Erythroblast (primary cell): ENCODE measurements around the gene SPSB1.

ENCODE experiments used
- DNase-seq, 2 experiments: peaks; one replicate each; lab custom pipeline; 2025; lab: John Stamatoyannopoulos, UW
- GATA1 ChIP-seq: IDR thresholded peaks from 2 replicates; pipeline ENCODE4 v1.6.1; 2011; ENCODE audit warnings: low read depth, mild to moderate bottlenecking, control low read depth, low read length, moderate library complexity
- POLR2A ChIP-seq: IDR thresholded peaks from 2 replicates; pipeline ENCODE4 v1.6.1; 2011; ENCODE audit warnings: mild to moderate bottlenecking, low read length

SPSB1 gene

DNA sequence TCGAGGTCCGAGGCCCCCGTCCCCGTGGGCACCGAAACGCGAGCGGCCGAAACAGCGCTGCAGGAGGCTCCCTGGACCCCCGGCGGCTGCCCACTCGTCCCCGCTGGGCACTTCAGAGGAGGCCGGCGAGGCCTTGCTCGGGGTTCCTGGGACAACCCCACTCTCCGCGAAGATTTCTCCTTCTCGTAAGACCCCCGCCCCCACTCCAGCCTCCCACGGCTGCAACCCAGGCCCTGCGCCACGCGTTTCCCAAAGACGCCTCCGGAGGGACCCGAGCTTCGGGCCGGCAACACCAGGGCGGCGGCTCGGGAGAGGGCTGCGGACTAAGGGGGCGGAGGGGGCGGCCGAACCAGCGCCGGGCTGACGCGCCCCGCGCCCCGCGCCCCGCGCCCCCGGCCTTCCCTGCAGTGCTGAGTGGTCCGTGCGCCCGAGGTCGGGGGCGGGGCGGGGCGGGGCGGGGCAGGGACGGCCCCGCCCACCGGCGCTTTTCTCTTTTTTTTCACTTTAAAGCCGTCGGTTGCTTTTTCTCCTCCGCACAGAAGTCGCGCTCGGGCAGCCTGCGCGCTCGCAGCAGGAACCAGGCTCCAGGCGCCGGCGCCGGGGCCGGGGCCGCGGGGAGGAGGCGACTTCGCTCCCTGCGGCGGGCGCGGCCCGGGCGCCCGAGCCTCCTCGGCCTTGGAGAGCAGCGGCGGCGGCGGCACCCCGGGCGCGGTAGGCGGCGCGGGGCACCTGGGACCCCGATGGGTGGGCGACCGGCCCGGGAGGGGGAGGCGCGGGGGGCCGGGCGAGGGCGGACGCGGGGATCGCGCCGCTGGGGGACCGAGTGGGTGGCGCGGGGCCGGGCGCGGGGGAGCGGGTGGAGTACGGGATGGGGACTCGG lies at the start of gene SPSB1:
SPSB1 (plus strand) TSS at position 534 of the 880 bp plus-strand sequence. CDS start 62,998 bp downstream, outside the sequence.
- DNase-seq, result peak; percentile 46 to 48
- TF ChIP-seq GATA1 (no peak), POLR2A (no peak)

DNA sequence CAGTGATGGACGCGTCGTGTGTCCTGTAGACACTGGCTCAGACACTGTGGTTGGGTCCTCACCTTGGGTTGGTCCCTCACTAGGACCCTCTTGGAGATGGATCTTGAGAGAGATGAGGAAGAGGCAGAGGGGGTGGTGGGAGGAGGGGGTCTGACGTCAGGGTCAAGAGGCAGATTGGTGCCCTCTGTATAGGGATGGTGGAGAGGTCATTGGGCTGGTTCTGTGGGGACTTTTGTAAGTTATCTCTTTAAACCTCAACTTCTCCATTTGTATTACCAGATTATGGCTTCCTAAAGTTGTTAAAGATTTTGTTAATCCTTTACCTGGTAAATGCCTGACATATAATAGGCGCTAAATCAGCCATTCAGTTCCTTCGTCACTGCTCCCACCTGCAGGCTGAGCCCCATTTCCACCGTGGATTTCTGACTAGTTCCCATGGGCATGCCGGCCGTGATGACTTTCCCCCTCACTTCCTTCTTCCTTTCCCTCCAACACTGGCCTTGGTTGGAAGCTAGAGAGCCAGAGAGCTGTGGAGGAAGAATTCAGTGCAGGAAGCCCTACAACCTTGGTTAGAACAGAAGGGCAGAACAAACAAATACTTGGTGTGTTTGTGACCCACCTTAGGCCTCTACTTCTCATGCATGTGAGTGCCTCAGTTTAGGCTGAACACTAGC lies 49.5 kb upstream of the SPSB1 start:
- TF ChIP-seq GATA1 (no peak), POLR2A (no peak)
- DNase-seq, result no peak

DNA sequence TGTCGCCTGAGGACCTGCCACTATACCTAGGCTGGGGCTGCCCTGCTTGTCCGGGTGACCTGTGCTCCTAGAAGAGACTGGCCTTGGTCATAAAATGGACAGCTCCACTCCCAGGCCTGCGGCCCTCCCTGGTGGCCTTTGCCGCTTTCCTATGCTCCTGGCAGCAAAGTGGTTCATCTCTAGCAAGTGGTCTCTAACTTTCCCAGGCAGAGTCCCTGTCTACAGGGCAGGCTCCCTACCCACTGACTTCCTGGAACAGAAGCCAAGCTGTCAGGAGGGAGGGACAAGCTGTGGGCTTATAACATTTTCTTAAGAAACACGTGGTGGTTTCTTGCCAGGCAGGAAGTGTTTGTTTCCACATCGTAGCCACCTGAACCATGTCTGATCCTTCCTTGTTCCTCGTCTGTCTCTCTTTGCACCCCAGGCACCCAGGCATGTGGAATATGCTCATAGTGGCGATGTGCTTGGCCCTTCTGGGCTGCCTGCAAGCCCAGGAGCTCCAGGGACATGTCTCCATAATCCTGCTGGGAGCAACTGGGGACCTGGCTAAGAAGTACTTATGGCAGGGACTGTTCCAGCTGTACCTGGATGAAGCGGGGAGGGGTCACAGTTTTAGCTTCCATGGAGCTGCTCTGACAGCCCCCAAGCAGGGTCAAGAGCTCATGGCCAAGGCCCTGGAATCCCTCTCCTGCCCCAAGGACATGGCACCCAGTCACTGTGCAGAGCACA lies 48.0 kb upstream of the SPSB1 start:
- no peak for TF ChIP-seq GATA1
- TF ChIP-seq POLR2A, result no peak
- no peak for DNase-seq

DNA sequence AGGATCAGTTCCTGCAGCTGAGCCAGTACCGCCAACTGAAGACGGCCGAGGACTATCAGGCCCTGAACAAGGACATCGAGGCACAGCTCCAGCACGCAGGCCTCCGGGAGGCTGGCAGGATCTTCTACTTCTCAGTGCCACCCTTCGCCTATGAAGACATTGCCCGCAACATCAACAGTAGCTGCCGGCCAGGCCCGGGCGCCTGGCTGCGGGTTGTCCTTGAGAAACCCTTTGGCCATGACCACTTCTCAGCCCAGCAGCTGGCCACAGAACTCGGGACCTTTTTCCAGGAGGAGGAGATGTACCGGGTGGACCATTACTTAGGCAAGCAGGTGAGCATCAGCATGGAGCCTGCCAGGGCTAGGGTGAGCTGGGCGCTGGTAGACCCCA lies 47.5 kb upstream of the SPSB1 start:
- TF ChIP-seq POLR2A, result no peak
- TF ChIP-seq GATA1, result no peak

DNA sequence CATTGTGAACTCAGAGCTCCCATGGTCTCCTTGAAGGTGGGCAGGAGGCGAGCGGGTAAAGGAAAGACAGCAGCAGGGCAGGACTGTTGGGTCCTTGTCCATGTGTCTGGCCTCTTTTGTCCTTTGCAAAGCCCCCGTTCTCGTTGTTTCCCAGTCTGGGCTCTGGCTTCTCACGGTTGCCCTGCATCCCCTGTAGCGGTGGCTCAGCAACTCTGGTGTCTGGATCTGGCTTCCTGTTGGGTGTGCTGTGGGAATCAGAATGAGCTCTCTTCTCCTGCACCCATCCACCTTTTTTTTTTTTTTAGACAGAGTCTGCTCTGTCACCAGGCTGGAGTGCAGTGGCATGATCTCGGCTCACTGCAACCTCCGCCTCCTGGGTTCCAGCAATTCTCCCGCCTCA lies 47.0 kb upstream of the SPSB1 start:
- DNase-seq, result no peak
- TF ChIP-seq GATA1, result no peak
- no peak for TF ChIP-seq POLR2A

More for the DNA sequence above, 47.5 kb upstream of the SPSB1 start:
- no peak for DNase-seq

DNA sequence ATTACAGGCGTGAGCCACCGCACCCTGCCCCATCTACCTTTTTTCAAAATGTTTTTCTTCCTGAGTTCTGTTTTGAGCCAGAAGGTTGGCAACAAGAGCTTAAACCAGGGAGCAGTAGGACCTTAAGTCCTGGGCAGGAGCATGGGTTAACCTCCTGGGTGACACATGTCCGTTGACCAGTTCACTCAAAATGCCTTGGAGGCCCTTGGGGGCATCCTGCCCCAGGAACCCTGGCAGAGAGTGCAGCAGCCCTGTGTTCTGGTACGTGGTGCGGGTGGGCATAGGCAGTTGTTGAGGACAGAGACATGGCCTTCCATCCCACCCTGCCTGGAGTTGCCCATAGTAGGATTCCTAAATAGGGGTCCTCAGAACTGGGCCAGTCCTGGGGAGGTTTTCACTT lies 46.5 kb upstream of the SPSB1 start:
- DNase-seq, result no peak
- TF ChIP-seq POLR2A (no peak), GATA1 (no peak)

DNA sequence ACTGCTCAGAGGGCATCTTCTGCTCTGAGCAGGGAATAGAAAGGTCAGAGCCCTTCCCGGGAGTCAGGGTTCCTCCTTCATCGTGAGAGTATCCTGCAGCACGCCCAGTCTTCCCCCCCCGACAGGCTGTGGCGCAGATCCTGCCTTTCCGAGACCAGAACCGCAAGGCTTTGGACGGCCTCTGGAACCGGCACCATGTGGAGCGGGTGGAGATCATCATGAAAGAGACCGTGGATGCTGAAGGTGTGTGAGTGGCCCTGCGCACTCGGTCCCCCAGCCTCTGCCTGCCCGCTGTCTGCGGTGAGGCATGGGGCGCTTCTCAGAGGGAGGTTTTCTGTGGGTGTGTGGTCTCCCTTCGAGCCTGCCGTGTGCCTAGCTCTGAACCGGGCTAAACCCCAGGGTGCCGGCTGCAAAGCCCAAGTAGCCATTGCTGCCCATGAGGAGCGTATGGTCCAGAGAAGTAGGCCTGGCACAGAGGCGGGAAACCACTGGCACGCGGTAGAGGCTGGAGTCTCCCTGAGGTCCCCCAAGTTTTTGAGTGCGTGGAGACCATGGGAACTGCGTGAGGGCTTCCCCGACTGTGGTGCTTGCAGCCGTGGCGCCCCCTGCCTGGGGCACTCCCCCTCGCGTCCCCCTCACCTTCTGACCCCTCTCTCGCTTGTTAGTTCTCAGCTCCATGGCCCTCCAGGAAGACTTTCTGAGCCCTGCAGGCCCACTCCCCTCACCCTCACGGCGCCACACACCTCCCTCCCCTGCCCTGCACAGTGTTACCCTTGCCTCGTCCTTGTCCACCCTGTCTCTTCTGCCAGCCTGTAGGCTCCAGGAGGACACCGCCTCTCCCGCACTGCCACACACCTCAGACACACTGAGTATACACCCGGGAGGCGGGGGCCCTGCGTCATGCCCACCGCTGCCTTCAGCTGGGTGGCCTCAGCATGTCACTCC lies 45.6 kb upstream of the SPSB1 start:
- DNase-seq, result no peak
- TF ChIP-seq GATA1, result no peak
- TF ChIP-seq POLR2A, result no peak

DNA sequence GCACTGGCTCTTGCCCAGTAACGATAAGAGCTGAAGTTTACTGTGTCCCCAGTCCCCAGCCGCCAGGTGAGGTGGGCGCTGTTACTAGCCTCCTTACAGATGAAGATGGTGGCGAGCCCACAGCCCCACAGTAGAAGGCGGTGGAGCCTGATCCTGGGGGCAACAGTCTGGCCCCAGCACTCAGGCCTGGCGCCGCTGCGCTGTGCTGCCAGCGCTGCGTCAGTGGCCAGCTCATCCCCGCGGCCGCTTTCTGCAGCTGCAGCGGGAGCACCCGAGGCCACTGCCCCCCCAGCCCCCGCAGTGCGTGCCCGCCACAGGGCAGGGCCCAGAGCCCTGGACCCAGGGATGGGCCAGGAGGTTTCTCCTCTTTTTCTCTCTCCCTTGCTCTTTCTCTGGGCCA lies 44.8 kb upstream of the SPSB1 start:
- TF ChIP-seq POLR2A, result no peak
- no peak for TF ChIP-seq GATA1
- no peak for DNase-seq

DNA sequence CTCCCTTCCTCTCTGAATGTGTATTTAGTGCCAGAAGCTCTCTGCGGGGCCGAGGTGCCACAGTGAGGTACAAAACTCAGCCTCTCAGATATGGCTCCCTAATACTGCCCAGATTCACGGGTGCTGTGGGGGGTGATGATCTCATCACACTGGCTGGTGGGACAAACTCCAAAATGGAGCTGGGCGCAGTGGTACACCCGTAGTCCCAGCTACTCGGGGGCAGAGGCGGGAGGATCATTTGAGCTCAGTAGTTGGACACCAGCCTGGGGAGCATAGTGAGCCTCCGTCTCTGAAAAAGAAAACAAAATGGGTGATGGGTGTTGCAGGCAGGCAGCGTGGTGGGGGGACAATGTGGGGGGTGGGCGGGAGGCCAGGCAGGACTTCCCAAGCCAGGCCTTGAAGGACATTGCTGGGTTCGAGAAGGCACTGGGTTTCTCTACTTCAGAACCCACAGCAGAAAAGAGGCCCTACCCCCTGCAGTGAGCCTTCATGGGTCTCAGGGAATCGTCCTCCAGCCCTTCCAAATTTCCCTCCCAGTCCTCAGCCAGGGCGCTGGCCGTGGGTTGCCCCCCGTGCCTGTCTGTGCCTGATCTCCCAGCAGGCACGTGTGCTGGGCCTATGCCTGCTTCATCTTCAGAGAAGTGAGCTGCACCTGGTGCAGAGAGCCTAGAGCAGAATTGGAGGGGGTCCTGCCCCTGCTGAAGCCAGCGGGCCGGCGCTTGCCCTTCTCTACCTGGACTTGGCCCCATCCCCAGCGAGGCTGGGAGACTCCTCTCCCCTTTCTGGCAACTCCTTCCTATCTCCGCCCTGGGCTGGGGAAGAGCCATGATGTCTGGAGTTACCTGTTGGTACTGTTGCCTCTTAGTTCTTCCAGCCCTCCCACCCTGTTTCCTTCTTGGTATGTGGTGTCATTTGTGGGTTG lies 44.1 kb upstream of the SPSB1 start:
- no peak for DNase-seq
- TF ChIP-seq POLR2A, result no peak
- TF ChIP-seq GATA1, result no peak

DNA sequence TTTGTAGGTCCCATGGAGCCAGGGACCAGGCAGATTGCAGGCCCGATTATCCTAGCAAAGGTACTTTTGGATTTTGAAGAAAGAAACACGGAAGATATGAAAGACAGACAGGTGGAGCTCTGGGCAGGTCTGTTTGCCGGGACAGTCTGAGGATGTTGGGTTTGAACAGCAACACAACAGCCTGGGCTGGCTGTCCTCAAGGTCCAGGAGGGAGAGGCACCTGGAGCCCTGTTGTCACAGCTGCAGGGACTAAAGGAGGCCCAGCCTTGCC lies 43.5 kb upstream of the SPSB1 start:
- TF ChIP-seq POLR2A, result no peak
- no peak for TF ChIP-seq GATA1
- DNase-seq, result no peak

DNA sequence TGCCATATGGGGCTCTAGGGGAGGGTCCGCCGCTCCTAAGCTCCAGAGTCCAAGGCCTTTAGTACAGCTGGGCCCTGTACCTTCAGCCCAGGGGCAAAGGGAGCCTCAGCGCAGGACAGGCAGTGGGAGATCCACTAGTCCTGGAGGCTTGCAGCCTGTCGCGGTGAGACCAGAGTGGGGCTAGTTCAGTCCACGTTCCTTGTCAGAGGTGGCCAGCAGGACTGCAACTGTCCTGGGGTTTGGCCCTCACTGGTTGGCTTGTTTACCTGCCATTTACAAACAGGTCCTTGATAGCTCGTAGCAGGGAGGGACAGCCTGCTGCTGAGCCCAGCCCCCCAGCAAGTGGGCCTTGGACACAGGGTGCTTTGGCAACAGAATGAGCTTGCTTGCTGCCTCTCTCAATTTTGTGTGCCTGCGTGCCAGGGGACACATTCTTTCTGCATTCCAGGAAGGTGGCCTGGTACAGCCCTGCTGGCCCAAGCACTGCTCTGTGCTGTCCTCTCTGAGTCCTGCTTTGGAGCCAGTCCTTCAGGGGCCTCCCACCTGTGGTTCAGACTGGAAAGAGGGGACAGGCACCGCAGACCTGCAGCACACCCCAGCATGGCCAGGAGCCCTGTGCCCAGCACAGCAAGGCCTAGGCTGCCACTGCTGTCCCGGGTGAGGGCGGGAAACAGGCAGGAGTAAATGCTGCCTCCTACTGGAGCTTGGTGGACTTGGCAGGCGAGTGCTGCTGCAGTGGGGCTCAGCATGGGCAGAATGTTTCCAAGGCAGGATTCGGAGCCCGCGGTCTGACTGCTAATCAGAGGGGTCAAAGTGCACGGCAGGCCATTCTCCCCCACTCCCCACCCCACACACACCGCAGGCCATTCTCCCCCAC lies 42.9 kb upstream of the SPSB1 start:
- TF ChIP-seq POLR2A (no peak), GATA1 (no peak)
- peak; percentile 45 to 46 for DNase-seq
